Ureter (tissue), 1 donor: ENCODE data around the gene TFB1M. TPM values are rescaled to one million over a fixed set of nuclear protein-coding genes. Genes with fewer than 3 reads are reported as not detected.
A peak's percentile ranks its signal among the peaks of the same experiment; 100 is the strongest.

ENCODE experiments used
- DNase-seq: peaks from one replicate; pipeline ENCODE4 v3.0.0-alpha.2; 2020; ENCODE audit warnings: low spot score
- total RNA-seq: library from RNA; stranded (reverse); gene quantifications from one replicate; pipeline ENCODE4 v1.2.4, GENCODE V29; 2023
- donor health status: DM: yes; HTN: yes; CAD: no.

Gene TFB1M
- total RNA-seq, 1 donor from 2014 or later = 36.7 TPM

DNA sequence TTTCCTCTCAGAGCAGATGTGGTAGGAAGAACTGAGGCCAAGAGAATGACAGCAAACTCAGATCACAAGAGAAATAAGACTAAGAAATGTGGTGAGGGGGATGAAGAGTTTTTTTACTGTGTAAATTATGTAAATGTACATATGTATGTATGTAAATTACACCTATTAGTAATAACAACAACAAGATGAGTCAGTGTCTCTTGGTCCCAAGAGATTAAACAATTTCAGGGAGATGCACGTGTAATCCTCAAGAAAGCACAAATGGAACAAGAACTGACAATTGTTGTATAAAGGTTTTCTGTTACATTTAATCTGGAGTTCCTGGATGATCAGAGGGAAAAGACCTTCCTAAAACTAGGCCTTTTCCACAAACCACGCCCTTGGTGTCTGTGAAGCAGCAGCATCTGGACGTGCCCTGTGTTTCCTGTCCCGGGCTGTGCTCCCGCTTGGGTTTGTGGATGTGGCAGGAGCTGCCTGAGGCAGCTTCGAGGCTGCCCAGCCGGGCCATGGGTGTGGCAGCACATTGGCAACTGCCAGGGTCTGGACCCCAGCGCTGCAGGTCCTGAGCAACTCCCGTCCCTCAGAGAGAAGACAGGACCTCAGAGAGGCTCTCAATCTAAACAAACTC is 49.5 kb downstream of the TFB1M start:
- no peak for DNase-seq

DNA sequence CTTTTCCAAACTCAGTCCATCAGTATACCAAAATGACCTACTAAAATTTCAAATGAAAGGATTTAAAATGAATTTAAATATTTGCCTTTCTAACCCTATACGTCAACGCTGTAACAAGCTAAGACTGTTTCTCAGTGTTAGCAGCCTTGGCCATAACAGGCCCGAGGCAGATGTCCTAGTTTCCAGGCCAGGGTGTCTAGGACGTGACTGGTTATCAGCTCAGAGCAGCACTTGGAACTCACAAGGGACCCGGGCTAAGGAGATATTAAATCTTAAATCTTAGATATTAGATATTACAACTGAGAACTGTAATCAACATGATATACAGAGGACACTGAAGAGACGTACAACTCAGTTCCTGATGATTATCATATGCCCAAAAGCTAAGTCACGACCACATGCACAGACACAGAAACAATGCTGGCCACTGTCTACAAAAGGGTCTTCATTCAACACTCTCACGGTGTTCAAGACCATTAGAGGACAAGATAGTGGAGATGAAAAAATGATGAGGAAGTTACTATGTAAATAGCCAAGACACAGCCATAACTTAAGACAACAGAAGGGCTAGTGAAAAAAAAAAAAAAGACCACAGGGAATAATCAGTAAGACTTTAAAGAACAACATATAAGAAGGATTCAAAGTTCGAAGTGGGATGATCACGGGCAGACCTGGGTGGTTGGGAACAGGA is 50.8 kb downstream of the TFB1M start, which contains the start of gene CLDN20:
Gene CLDN20, plus strand, starts transcription at position 641 of the 691 bp plus-strand sequence. CDS start 11,707 bp downstream, outside the sequence.
- no peak for DNase-seq

DNA sequence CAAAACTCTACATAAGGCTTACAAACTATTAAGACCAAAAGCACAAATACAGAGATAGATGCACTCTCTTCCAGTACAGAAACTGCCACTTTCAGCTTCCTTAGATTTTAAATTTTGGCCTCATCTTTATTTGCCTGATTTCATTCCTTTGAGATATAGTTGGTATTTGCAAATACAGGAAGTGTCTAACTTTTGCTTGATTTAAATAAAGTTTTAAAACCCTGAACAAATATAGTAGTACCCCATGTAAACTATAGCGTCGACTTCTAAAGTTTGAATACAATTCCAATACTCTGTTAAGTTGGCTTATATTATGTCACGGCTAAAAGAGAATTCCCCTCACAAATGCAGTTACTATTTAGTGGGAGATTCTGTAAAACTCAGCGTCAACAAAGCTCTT is 51.6 kb downstream of the TFB1M start:
- no peak for DNase-seq

DNA sequence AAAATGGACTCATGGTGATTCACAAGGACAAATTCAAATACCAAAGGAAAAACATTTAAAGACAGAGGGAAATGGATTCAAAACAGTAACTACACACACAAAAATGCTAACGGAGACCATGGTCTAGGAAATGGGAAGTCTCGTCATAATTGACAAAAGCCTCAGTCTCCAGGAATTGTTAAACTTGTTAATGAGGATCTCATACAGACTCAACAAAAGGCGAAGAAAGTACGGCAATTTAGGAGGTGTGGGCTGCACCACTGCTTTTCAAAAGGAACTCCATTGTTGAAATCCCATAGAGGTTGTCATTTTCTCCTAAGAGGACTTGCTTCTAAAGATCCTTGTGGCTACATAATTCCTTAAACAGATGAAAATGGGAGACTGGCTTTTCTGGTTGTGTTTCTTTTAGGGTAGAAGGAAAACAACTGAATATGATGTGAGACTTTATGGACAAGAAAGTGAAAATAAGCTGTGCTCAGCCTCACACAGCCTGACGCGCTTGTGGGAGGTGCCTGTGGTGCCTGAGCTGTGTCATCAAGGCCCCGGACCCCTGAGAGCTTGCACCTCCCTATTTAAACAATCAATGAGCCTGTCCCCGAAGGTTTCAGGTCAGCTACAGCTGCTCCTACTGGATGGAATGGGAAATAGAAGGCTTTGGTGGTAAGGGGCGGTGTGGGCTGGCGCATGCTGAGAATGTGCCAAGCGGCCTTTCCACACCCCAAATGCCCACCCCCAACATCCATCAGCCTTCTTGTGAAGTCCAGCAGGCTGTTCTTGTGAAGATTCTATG is 53.0 kb downstream of the TFB1M start:
- no peak for DNase-seq

DNA sequence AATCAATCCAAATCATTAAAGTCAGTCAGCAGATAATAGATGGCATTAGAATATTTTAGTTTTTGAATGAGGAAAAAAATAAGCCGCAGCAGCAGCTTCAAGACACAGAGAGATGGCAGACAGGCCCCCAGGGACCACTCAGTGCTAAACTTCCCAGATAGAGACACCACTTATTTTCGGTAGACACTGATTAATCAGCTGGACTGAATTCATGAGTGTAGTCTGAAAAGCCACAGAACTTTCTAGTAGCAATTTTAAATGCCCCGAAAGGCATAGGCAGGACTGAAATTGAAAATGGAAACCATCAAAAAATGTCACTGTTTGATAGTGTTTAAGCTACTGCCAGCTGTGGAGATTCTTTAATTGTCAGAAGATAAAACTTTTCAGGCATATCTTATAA is 53.6 kb downstream of the TFB1M start:
- DNase-seq = no peak

DNA sequence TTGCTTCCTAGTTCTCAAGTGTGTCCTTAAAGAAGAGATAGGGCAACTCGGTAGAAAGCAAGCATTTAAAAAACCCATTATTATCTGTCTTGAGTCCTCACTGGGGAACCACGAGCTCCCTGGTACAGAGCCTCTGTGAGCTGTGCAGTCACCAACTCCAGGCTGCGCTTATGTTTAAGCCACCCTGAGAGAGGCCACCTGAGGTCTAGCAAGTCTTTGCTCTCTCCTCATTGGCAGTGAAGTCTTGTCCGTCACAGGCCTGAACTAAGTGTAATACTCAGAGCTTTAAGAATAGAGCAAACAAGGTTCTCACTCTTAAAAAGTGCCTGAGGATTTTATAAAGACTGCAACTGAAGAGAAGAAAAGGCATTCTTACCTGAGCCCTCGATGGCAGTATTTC is 54.4 kb downstream of the TFB1M start:
- DNase-seq = no peak

DNA sequence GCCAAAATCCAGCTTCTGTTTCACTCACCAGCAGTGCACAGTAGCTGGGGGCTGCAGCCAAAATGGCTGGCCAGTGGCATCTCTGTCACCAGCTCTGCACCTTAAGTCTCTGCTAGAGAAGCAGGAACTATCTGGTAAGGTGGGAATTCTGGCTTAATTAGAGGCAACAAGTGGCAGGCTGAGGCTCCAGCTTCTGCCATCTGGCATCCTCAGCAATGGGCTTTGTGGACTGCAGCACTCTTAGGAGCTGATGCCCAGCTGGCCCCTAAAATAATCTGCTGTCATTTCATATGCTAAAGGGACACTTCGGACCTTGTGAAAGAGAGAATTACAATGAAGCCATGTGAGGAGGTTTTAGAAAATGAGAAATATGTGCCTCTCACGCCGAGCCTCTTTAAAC is 55.1 kb downstream of the TFB1M start:
- DNase-seq = no peak

DNA sequence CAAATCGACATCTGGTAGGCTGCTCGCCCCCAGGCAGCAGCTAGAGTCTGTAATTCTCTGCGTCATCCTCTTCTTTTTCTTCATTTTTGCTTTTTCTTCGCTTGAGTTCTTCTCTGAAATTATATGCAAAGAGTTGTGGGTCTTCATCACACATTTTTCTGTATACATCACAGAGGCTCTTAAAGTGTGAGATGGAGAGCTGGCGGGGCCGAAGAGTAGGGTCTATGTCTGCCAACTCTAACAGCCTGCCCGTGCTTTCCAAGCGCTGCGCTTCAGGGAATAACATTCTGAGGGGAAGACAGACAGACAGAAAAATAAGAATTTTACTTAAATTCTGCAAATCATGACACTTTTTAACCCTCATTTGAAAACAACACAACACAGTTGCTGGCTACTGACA is 56.5 kb downstream of the TFB1M start:
- no peak for DNase-seq

DNA sequence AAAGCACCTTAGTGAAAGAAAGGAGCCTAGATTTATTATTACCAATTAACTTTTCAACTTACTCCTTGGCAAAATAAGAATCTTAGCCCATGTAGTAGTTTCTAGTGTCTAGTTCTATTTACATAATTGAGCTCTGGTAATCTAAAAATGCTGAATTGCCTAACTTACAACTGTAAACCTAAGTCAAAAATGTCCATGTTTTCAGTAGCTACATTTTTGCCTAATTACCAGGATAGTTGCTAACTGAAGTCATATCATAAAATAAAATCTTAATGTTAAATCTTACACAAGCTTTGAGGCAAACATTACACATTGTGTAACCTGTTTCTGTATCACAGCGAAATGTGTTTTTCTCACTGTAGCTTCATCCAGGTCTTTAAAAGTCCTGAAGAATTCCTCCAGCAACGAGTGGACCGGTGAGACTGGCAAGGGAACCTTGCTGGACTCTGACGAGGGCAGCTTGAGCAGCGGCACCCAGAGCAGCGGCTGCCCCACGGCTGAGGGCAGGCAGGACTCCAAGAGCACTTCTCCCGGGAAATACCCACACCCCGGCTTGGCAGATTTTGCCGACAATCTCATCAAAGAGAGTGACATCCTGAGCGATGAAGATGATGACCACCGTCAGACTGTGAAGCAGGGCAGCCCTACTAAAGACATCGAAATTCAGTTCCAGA is 58.0 kb downstream of the TFB1M start:
- DNase-seq = no peak

DNA sequence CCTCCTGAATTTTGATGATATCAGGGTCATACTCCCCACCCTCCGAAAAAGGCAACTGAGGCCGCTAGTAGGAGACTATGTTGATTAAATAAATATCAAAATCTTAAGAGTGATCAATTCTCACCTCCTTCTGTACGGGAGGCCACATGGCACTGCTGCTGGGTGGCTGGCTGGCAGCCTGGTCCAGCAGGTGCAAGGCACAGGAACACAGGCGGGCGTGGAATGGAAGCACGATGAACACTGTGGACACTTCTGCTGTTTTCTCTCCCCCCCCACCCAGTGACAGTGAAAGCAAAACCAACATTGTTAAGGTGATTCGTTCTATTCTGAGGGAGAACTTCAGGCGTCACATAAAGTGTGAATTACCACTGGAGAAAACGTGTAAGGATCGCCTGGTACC is 60.1 kb downstream of the TFB1M start:
- no peak for DNase-seq

DNA sequence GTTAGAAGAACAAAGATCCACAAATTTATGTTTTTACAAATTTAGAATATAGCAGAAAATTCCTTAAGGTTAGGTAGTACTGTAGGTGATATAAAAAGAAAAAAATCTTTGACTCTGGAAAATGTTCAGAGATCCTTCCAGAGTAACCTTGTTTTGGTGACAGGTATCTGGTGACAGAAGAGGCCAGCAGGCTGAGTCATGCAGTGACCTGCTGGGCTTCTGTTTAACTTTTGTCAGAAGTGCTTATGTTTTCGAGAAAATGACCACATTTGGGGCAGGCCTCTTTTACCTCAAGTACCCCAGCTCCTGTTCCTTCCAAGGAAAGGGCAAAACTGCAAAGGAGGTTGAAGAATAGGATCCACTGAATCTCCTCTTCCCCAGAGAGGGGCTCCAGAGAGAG is 60.9 kb downstream of the TFB1M start:
- no peak for DNase-seq

DNA sequence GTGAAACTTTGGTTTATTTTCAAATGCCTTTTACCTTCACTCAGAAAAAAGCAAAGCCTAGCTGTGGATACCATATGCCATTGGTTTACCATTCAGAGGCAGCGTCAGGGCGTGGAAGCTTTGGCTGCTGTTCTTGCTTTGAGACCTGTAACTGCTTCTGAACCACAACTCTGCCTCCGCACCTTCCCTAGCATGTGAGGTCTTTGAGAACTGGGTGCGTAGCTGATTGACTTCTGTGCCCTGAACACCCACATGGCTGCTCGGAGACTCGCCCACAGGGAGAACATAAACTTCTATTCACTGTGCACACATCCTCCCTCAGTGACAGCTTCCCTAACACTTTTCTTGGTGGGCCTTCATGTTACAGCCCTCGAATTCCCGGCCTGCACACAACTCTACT is 61.7 kb downstream of the TFB1M start:
- no peak for DNase-seq

DNA sequence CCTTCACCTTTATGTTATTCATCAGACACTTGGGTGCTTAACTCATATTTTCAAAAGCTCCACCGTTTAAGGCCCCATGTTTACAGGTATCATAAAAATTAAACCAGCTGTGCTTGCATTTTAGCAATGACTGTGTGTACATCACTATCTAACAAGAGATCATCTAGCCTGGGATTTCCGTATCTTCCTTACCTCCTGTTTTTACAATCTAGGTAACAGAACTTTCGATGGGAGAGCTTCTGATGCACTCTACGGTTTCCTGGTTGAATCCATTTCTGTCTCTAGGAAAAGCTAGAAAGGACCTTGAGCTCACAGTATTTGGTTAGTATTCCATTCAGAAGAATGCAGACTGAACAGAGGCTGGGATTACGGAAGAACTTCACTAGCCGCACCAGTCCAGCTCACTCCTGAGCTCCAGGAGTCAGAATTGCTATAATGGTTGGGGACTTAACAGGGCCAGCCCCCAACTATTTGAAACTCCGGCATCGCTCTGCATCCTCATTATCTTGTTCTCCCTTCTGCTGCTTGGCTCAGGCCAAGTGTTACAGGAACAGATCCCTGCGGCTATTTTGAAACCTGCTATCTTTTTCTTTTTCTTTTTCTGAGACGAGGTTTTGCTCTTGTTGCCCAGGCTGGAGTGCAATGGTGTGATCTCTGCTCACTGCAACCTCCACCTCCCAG is 63.4 kb downstream of the TFB1M start:
- DNase-seq = no peak

DNA sequence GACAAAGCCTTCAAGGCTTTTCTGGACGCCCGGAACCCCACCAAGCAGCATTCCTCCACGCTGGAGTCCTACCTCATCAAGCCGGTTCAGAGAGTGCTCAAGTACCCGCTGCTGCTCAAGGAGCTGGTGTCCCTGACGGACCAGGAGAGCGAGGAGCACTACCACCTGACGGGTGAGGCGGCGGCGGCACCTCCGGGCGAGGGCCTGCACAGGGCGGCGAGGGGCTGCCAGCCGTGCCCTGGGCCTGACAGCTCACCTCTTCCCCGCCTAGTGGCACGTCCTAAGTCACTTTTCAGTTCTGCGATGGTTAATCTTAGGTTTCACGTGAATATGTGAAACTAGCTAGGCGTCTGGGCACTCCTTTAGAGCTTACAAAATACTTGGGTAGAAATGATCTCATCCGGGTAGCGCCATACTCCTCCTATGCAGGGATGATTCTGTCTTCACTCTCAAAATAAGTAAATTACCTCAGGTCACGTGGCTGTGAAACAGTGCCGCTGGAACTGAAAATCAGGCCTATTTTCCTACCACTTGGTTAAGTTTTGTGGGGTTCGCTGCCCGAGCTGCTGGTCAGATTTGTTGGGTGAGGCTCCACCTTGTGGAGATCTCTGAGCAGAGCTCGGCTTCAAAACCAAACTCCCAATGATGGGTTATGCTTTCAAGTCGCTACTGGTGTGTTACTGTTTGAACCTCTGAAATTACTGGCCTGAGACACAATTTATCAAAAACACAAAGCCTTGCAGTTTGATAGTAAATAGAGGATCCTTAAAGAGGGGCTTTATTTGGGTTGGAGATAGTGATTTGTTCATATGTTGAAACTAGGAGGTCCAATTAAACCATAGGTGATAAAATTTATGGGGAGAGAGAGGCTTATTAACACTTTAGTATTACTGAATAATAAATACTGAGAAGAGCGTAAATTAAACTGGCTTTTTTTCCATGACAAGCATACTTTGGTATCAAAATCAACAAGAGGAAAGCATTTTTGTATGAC is 66.0 kb downstream of the TFB1M start:
- peak; percentile 64 for DNase-seq

DNA sequence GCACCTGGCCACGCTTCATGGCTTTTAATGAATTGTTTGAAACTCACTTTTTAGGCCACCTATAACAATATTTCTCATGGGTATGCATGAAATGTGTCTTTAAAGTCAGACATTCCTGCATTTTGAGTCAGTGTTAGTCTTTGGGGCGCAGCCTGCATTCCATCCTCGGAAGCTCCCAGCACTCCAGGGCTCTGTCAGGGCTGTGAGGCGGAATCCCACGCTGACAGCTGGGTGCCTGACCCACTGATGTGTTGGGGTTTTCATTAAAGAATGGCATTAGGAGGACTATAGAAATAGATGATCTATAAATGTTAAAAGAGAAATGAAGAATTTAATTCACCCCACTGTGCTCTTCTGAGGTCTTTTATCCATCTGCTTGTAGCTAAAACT is 66.7 kb downstream of the TFB1M start:
- DNase-seq = no peak

DNA sequence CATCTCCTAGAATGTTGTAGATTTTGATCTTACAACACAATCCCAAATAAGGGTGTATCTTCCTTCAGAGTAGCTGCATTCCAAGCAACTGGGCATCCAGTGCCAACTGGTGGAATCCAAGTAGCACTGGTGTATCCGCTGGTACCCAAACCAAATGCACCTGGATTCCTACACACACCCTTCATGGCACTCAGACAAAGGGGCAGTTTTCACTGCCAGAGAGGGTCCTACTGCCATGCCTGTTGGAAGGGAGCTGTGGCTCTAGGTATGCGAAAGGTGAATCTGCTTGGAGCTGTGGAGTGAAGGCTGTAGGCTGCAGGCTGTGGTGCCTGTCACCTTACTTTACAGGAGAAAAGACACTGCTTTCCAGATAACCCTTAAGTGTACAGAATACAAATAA is 67.5 kb downstream of the TFB1M start:
- DNase-seq = no peak

DNA sequence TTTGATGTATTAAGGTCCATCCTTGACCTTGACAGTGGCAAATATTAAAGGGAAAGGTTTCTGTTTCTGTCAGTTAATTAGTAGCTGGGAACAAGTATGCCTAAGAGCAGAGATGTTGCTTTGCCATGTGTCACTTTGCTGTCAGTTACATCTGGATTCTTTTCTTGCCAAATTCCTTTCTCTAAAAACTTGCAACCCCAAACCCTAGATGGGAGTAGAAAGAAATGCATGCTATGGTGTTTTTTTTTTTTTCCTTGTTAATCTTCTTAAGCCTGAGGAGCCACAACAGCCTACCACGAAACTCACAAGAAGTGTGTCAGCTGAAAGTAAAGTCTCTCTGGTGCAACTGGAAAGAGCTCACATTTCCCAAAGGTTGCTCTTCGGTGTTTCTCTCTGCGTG is 68.5 kb downstream of the TFB1M start:
- DNase-seq = no peak

DNA sequence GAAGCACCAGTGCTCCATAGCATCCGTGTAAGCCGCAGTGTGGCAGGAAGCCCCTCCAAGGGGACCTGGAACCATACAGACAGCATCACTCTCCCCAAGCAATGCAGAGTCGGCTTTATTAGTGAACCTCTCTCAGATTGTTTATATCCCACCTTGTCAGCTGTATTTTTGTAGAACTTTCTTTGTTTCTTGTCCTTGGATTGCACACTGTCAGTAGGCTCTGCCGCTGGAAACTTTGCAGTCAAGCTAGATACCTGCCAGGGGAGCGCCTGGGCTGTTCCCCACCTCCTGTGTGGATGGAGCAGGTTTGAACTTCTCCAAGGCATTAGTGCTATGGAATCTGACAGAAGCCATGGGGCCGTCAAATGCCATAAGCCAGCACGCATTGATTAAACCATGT is 69.1 kb downstream of the TFB1M start:
- no peak for DNase-seq

DNA sequence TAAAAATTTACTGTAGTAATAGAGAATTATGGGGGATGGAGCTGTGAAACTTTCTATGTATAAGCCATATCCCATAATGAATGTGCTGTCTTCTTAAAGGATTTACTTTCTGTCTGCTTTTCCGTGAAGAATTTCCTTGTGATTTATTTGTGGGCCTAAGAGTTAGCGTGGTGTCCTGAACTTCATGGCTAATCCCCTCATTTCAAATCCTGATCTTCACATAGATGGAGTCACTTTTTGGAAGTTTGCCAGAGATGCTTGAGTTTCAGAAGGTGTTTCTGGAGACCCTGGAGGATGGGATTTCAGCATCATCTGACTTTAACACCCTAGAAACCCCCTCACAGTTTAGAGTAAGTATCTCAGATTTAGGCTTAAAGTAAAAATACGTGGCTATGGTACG is 69.8 kb downstream of the TFB1M start:
- no peak for DNase-seq

DNA sequence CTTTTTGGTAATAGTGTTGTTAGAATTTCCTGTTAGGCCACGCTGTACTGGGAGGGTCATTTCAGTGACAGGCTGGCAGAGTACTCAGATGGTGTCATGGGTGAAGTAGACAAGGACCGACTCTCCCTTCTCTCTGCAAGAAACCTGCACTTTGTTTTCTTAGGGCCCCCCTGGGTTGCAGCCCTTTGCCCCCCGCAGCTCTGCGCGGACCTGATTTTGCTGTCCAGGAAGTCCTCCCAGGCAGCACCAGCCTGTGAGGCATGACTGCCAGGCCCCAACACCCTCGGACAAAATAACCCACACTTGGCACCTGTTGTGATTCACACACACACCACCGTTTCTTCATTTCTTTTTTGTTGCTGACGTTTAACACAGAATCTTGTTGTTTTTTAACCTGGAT is 72.3 kb downstream of the TFB1M start:
- no peak for DNase-seq
